Colonic mucosa (tissue), 4 donors: Measurements from ENCODE around the gene DISP3. TPM values are rescaled to one million over a fixed set of nuclear protein-coding genes. Genes with fewer than 3 reads are reported as not detected.

ENCODE experiments used
- DNase-seq: peaks from one replicate; pipeline ENCODE4 v3.0.0-alpha.2; 2020
- H3K27ac ChIP-seq: fragments of 200-600 bp; one replicate; pipeline ENCODE4 v1.8.0; 2021
- H3K27me3 ChIP-seq: fragments of 200-600 bp; one replicate; pipeline ENCODE4 v1.8.0; 2021
- H3K36me3 ChIP-seq: fragments of 200-600 bp; one replicate; pipeline ENCODE4 v1.8.0; 2021
- H3K4me1 ChIP-seq: fragments of 200-600 bp; one replicate; pipeline ENCODE4 v1.8.0; 2021; ENCODE audit warnings: mild to moderate bottlenecking
- H3K4me3 ChIP-seq: fragments of 200-600 bp; one replicate; pipeline ENCODE4 v1.8.0; 2021
- H3K9ac ChIP-seq, 2 donors: one replicate each; pipeline ENCODE4 v1.7.0; 2013; ENCODE audit warnings: control low read depth in 2 of 2, low read depth in 2 of 2, low read length in 2 of 2
- H3K9me3 ChIP-seq: fragments of 200-600 bp; one replicate; pipeline ENCODE4 v1.8.0; 2021
- CTCF ChIP-seq: fragments of 200-600 bp; IDR thresholded peaks from one replicate; pipeline ENCODE4 v1.8.0; 2022; ENCODE audit warnings: antibody characterized with exemption, mild to moderate bottlenecking
- intact Hi-C: fragments of 100-400 bp; cut with DNase I; formaldehyde crosslinking; loops from one replicate; pipeline ENCODE4 v1.14.1; 2022
- total RNA-seq, 2 donors: library from RNA; stranded (reverse); fragmentation: NEBNext Ultra II Directional in 1 of 2; extraction: Animal tissue kit (Norgen Biotek cat#: 25700) in 1 of 2; gene quantifications; one replicate each; pipeline ENCODE4 v1.2.1, GENCODE V29; 2021
- donor health status: healthy.
- donor health status: DM: no; HTN: no; CAD: no.
- donor health status: DM: no; HTN: no; CAD: no.

DISP3 gene
- total RNA-seq, 2 donors from 2014 or later: 0.10 to 0.13 TPM

- no peak overlapping the region for H3K9ac ChIP-seq
- H3K9me3 ChIP-seq: no peaks in the 10 kb centered on the region
- H3K27me3 ChIP-seq: no peaks in the 10 kb centered on the region
- no peak overlapping the region for H3K27ac ChIP-seq
- no peak for TF ChIP-seq CTCF
- no peak for DNase-seq
- no peak overlapping the region for H3K4me3 ChIP-seq
- intact Hi-C loops: no loop called here
- no peaks in the 10 kb centered on the region for H3K4me1 ChIP-seq
- H3K36me3 ChIP-seq: no peaks in the 10 kb centered on the region
Measured at GRCh38 chr1:11504599-11504998, 25.6 kb downstream of the DISP3 start.

- Histone ChIP-seq H3K9me3 (no peaks in the 10 kb centered on the region), H3K9ac (no peak overlapping the region), H3K4me1 (no peaks in the 10 kb centered on the region), H3K27ac (no peak overlapping the region), H3K4me3 (no peak overlapping the region), H3K36me3 (no peaks in the 10 kb centered on the region), H3K27me3 (no peaks in the 10 kb centered on the region)
- DNase-seq: no peak
- intact Hi-C loops: no loop called here
- no peak for TF ChIP-seq CTCF
Measured at GRCh38 chr1:11505591-11506538, 26.9 kb downstream of the DISP3 start.

GRCh38 chr1:11507309-11507708 is 28.4 kb downstream of the DISP3 start:
- no peaks in the 10 kb centered on the region for H3K4me1 ChIP-seq
- intact Hi-C loops: no loop called here
- no peak for TF ChIP-seq CTCF
- H3K4me3 ChIP-seq: no peak overlapping the region
- H3K27me3 ChIP-seq: no peaks in the 10 kb centered on the region
- DNase-seq: no peak
- H3K9ac ChIP-seq: no peak overlapping the region
- H3K36me3 ChIP-seq: no peaks in the 10 kb centered on the region
- no peak overlapping the region for H3K27ac ChIP-seq
- H3K9me3 ChIP-seq: no peaks in the 10 kb centered on the region

DNA sequence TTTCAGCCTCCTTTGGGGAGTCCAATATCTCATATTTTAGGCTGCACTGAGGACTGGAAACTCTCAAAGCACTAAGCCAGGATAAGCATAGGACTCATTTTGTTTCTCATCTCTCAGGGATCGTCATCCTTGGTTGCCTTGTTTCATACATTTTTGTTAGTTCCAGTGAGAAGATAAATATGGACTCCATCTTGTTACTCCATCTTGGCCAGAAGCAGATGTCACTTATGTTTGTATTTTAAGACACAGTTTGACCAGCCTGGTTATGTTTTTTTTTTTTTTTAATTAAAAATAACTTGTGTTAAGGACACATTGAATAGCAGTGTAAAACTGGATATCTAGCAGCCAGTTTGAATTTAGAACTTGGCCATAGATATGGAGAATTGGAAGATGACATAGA is 34.7 kb downstream of the DISP3 start:
- Histone ChIP-seq H3K4me1 (no peaks in the 10 kb centered on the region), H3K27ac (no peak overlapping the region), H3K4me3 (no peak overlapping the region), H3K9ac (no peak overlapping the region), H3K36me3 (no peaks in the 10 kb centered on the region), H3K9me3 (no peaks in the 10 kb centered on the region), H3K27me3 (no peaks in the 10 kb centered on the region)
- DNase-seq: no peak
- TF ChIP-seq CTCF: no peak
- intact Hi-C loops: no loop called here

DNA sequence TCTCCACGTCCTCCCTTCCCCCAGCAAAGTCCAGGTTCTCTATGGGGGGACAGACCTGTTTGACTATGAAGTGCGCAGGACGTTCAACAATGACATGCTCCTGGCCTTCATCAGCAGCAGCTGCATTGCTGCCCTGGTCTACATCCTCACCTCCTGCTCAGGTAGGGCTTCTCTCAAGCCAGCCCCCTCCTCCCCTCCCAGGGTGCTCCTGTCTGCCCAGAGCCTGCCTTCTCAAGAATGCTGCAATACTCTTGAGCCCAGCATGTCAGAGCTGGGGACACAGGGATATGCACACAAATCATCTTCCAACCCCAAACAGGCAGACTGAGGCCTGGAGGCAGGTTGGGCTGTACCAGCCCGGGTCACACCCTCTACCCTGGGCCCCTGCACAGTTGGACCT is 35.4 kb downstream of the DISP3 start:
- no peak for DNase-seq

More for the DNA sequence above, 35.4 kb downstream of the DISP3 start:
- H3K9ac ChIP-seq: no peak overlapping the region
- no peaks in the 10 kb centered on the region for H3K27me3 ChIP-seq
- H3K27ac ChIP-seq: no peak overlapping the region
- intact Hi-C loops: no loop called here
- H3K4me3 ChIP-seq: no peak overlapping the region
- H3K36me3 ChIP-seq: no peaks in the 10 kb centered on the region
- no peaks in the 10 kb centered on the region for H3K4me1 ChIP-seq
- no peaks in the 10 kb centered on the region for H3K9me3 ChIP-seq
- TF ChIP-seq CTCF: no peak
